ENCODE data around the gene YAP1.

GRCh38 chr11:102079625-102080024, 30.6 kb upstream of the YAP1 start:
- TF ChIP-seq CTCF (IDR thresholded peaks at IDR 0.05; ENCODE audit: insufficient read depth, low read length, poor library complexity, severe bottlenecking) (no peak), EZH2phosphoT487 (conservative IDR thresholded peaks at IDR 0.05; ENCODE audit: low read length) (no peak)
